ENCODE measurements around the gene METTL16.
"Not testable (repeated sequence)": the region's sequence is repeated elsewhere in the genome, so short reads cannot be mapped to it uniquely, and the experiment has no call there.

METTL16 gene

GRCh38 chr17:2455956-2456355 is 55.7 kb downstream of the METTL16 start:
- in situ Hi-C loops (cut with HindIII; ENCODE audit: low sequenced_read_pairs) = no loop called here

GRCh38 chr17:2453866-2454265 is 57.8 kb downstream of the METTL16 start:
- in situ Hi-C loops (cut with HindIII; ENCODE audit: low sequenced_read_pairs) = no loop called here

- in situ Hi-C loops (cut with HindIII; ENCODE audit: low sequenced_read_pairs) = no loop called here
Observed at GRCh38 chr17:2453325-2453724, 58.4 kb downstream of the METTL16 start.

GRCh38 chr17:2452216-2452750 is 59.4 kb downstream of the METTL16 start:
- in situ Hi-C loops (cut with HindIII; ENCODE audit: low sequenced_read_pairs) = no loop called here

GRCh38 chr17:2450016-2450650 is 61.6 kb downstream of the METTL16 start:
- in situ Hi-C loops (cut with HindIII; ENCODE audit: low sequenced_read_pairs) = no loop called here

- in situ Hi-C loops (cut with HindIII; ENCODE audit: low sequenced_read_pairs) = no loop called here
Observed at GRCh38 chr17:2449486-2449885, 62.2 kb downstream of the METTL16 start.

- in situ Hi-C loops (cut with HindIII; ENCODE audit: low sequenced_read_pairs) = not testable (repeated sequence)
Observed at GRCh38 chr17:2447479-2447878, 64.2 kb downstream of the METTL16 start.

- in situ Hi-C loops (cut with HindIII; ENCODE audit: low sequenced_read_pairs) = no loop called here
Observed at GRCh38 chr17:2445638-2446037, 66.0 kb downstream of the METTL16 start.

GRCh38 chr17:2444382-2444781 is 67.3 kb downstream of the METTL16 start:
- in situ Hi-C loops (cut with HindIII; ENCODE audit: low sequenced_read_pairs) = no loop called here

GRCh38 chr17:2442166-2442565 is 69.5 kb downstream of the METTL16 start:
- in situ Hi-C loops (cut with HindIII; ENCODE audit: low sequenced_read_pairs) = no loop called here

GRCh38 chr17:2440930-2441329 is 70.8 kb downstream of the METTL16 start:
- in situ Hi-C loops (cut with HindIII; ENCODE audit: low sequenced_read_pairs) = no loop called here

- in situ Hi-C loops (cut with HindIII; ENCODE audit: low sequenced_read_pairs) = not testable (repeated sequence)
Observed at GRCh38 chr17:2439997-2440396, 71.7 kb downstream of the METTL16 start.

GRCh38 chr17:2438823-2439222 is 72.9 kb downstream of the METTL16 start:
- in situ Hi-C loops (cut with HindIII; ENCODE audit: low sequenced_read_pairs) = no loop called here

- in situ Hi-C loops (cut with HindIII; ENCODE audit: low sequenced_read_pairs) = no loop called here
Observed at GRCh38 chr17:2436316-2436905, 75.3 kb downstream of the METTL16 start.

- in situ Hi-C loops (cut with HindIII; ENCODE audit: low sequenced_read_pairs) = no loop called here
Observed at GRCh38 chr17:2435862-2436261, 75.8 kb downstream of the METTL16 start.

GRCh38 chr17:2435181-2435741 is 76.4 kb downstream of the METTL16 start:
- in situ Hi-C loops (cut with HindIII; ENCODE audit: low sequenced_read_pairs) = no loop called here

- in situ Hi-C loops (cut with HindIII; ENCODE audit: low sequenced_read_pairs) = no loop called here
Observed at GRCh38 chr17:2433696-2434095, 78.0 kb downstream of the METTL16 start.

GRCh38 chr17:2427910-2428309 is 83.8 kb downstream of the METTL16 start:
- in situ Hi-C loops (cut with HindIII; ENCODE audit: low sequenced_read_pairs) = no loop called here

GRCh38 chr17:2427215-2427614 is 84.5 kb downstream of the METTL16 start:
- in situ Hi-C loops (cut with HindIII; ENCODE audit: low sequenced_read_pairs) = no loop called here

- in situ Hi-C loops (cut with HindIII; ENCODE audit: low sequenced_read_pairs) = no loop called here
Observed at GRCh38 chr17:2423271-2423670, 88.4 kb downstream of the METTL16 start.

GRCh38 chr17:2421315-2422147 is 90.2 kb downstream of the METTL16 start:
- in situ Hi-C loops (cut with HindIII; ENCODE audit: low sequenced_read_pairs) = no loop called here
